Tongue (tissue), 2 donors: ENCODE measurements around the gene STIL. TPM values are rescaled to one million over a fixed set of nuclear protein-coding genes. Genes with fewer than 3 reads are reported as not detected.
A peak's percentile ranks its signal among the peaks of the same experiment; 100 is the strongest.
"Not testable (repeated sequence)": the region's sequence is repeated elsewhere in the genome, so short reads cannot be mapped to it uniquely, and the experiment has no call there.

Source experiments
- DNase-seq: peaks from one replicate; pipeline ENCODE4 v3.0.0-alpha.2; 2015
- total RNA-seq: library from RNA; depleted of rRNA; stranded (reverse); fragments of >200 nt; gene quantifications from one replicate; pipeline ENCODE4 v1.2.3, GENCODE V29; 2014

The STIL gene
- total RNA-seq, 1 donor from 2014 or later, result 8.8 TPM

- not testable (repeated sequence) for DNase-seq
Observed at GRCh38 chr1:47319968-47320367, 6.0 kb upstream of the STIL start.

- no peak for DNase-seq
Observed at GRCh38 chr1:47317841-47318240, 3.9 kb upstream of the STIL start.

GRCh38 chr1:47309427-47309826, 4.5 kb downstream of the STIL start:
- DNase-seq, result no peak

GRCh38 chr1:47302472-47302871, 11.5 kb downstream of the STIL start:
- DNase-seq, result no peak

- DNase-seq, result no peak
Observed at GRCh38 chr1:47298025-47298699, 15.8 kb downstream of the STIL start.

GRCh38 chr1:47295579-47295978, 18.4 kb downstream of the STIL start:
- no peak for DNase-seq

- not testable (repeated sequence) for DNase-seq
Observed at GRCh38 chr1:47294863-47295262, 19.1 kb downstream of the STIL start.

GRCh38 chr1:47288116-47288515, 25.8 kb downstream of the STIL start:
- DNase-seq, result not testable (repeated sequence)

- DNase-seq, result no peak
Observed at GRCh38 chr1:47280142-47280541, 33.8 kb downstream of the STIL start.

- DNase-seq, result no peak
Observed at GRCh38 chr1:47276850-47277249, 37.1 kb downstream of the STIL start.

- DNase-seq, result not testable (repeated sequence)
Observed at GRCh38 chr1:47275811-47276210, 38.1 kb downstream of the STIL start.

- not testable (repeated sequence) for DNase-seq
Observed at GRCh38 chr1:47265529-47265928, 48.4 kb downstream of the STIL start.

GRCh38 chr1:47262787-47263413, 51.0 kb downstream of the STIL start:
- peak; percentile 52 for DNase-seq

GRCh38 chr1:47257224-47257623, 56.7 kb downstream of the STIL start:
- no peak for DNase-seq

- no peak for DNase-seq
Observed at GRCh38 chr1:47252795-47253194, 61.2 kb downstream of the STIL start.

GRCh38 chr1:47252369-47252768, 61.6 kb downstream of the STIL start:
- DNase-seq, result no peak

- no peak for DNase-seq
Observed at GRCh38 chr1:47249755-47250154, 64.2 kb downstream of the STIL start.

- DNase-seq, result no peak
Observed at GRCh38 chr1:47244339-47244862, 69.5 kb downstream of the STIL start.

GRCh38 chr1:47243910-47244309, 70.0 kb downstream of the STIL start:
- DNase-seq, result no peak

GRCh38 chr1:47241114-47242113, 72.5 kb downstream of the STIL start:
- no peak for DNase-seq

- no peak for DNase-seq
Observed at GRCh38 chr1:47238935-47239592, 74.9 kb downstream of the STIL start.

- no peak for DNase-seq
Observed at GRCh38 chr1:47235806-47236205, 78.1 kb downstream of the STIL start.
